ENCODE data around the gene SNX22. TPM values are rescaled to one million over a fixed set of nuclear protein-coding genes. Genes with fewer than 3 reads are reported as not detected.

SNX22 gene
- total RNA-seq, 3 donors from 2014 or later, result 0.48 to 1.5 (median 0.98) TPM

DNA sequence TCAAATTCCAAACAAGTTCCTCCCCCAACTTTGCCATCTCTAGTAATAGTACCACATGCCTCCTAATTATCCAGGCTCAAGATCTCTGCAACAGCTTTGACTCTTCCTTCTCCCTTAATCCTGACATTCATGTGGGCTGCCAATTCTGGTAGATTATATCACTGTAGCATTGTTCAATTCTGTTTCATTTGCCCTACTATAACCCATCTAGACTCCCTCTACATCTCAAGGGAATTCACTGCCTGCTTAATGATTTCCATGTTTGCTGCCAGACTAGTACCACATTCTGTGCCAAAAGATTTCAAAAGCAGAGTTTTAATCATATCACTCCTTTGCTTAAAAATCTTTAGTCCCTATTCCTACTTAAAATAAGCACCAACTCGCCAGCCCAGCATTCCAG, 45.9 kb downstream of the SNX22 start:
- H3K4me1 ChIP-seq, result no peaks in the 10 kb centered on the region
- DNase-seq (ENCODE audit: low spot score in 2 of 2), result no peak
- H3K9me3 ChIP-seq, result no peaks in the 10 kb centered on the region
- TF ChIP-seq, protein P1, sequence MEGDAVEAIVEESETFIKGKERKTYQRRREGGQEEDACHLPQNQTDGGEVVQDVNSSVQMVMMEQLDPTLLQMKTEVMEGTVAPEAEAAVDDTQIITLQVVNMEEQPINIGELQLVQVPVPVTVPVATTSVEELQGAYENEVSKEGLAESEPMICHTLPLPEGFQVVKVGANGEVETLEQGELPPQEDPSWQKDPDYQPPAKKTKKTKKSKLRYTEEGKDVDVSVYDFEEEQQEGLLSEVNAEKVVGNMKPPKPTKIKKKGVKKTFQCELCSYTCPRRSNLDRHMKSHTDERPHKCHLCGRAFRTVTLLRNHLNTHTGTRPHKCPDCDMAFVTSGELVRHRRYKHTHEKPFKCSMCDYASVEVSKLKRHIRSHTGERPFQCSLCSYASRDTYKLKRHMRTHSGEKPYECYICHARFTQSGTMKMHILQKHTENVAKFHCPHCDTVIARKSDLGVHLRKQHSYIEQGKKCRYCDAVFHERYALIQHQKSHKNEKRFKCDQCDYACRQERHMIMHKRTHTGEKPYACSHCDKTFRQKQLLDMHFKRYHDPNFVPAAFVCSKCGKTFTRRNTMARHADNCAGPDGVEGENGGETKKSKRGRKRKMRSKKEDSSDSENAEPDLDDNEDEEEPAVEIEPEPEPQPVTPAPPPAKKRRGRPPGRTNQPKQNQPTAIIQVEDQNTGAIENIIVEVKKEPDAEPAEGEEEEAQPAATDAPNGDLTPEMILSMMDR (IDR thresholded peaks at IDR 0.05), result no peak
- TF ChIP-seq POLR2AphosphoS5 (IDR thresholded peaks at IDR 0.05) (no peak), POLR2A (IDR thresholded peaks at IDR 0.05) (no peak)
- H3K4me3 ChIP-seq, result no peak overlapping the region
- intact Hi-C loops (cut with DNase I; ENCODE audit: low total_unique reads), result no loop called here
- H3K36me3 ChIP-seq, result no peaks in the 10 kb centered on the region
- H3K27ac ChIP-seq, result no peak overlapping the region
- H3K27me3 ChIP-seq, result no peaks in the 10 kb centered on the region

DNA sequence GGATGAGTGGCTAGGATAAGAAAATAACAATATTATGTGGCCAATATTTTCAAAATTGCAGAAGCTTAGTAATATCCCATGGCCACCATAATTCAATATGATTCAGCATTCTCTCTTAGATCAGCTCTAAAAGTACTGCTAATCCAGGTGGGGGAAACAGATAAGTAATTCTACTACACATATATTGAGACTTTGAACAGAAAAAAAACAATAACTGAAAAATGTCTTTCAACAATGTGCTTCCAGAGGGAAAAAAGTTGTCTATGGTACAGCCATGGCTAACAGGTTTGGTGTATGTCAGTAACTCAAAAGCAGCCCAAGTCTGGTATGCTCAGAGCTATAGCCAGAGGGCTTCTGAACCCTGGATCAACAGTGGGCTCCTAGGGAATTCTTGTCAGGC, 53.7 kb downstream of the SNX22 start:
- Histone ChIP-seq H3K27me3 (no peaks in the 10 kb centered on the region), H3K4me3 (no peak overlapping the region), H3K9me3 (no peaks in the 10 kb centered on the region), H3K27ac (no peak overlapping the region), H3K4me1 (no peaks in the 10 kb centered on the region), H3K36me3 (no peaks in the 10 kb centered on the region)
- TF ChIP-seq POLR2AphosphoS5 (IDR thresholded peaks at IDR 0.05) (no peak), POLR2A (IDR thresholded peaks at IDR 0.05) (no peak)
- TF ChIP-seq, protein P1 (IDR thresholded peaks at IDR 0.05), result no peak
- DNase-seq (ENCODE audit: low spot score in 2 of 2), result no peak
- intact Hi-C loops (cut with DNase I; ENCODE audit: low total_unique reads), result no loop called here

Other genes starting within 250 kb of the SNX22 start
- 10 to 100 TPM; 23.6 to 37.3 (median 29.6) TPM for gene DAPK2, start 105.2 kb upstream of the SNX22 start, total RNA-seq
- 10 to 100 TPM; 42.6 to 71.8 (median 50.9) TPM for gene CIAO2A, start 57.9 kb upstream of the SNX22 start, total RNA-seq
- gene SNX1, start 55.7 kb upstream of the SNX22 start, total RNA-seq, result 100 to 1,000 TPM; 107 to 144 (median 125) TPM
- gene PPIB, start 11.3 kb downstream of the SNX22 start, total RNA-seq, result 100 to 1,000 TPM; 239 to 331 (median 312) TPM
- 10 to 100 TPM; 12.6 to 37.7 (median 31.2) TPM for gene CSNK1G1, start 204.4 kb downstream of the SNX22 start, total RNA-seq
- under 1 TPM; 0.48 to 0.66 (median 0.59) TPM for gene PCLAF, start 229.7 kb downstream of the SNX22 start, total RNA-seq
- 10 to 100 TPM; 11.8 to 17.1 (median 16.1) TPM for gene TRIP4, start 236.1 kb downstream of the SNX22 start, total RNA-seq

Data from breast epithelium (tissue), 4 donors.